ENCODE data around the gene OPCML. TPM values are rescaled to one million over a fixed set of nuclear protein-coding genes. Genes with fewer than 3 reads are reported as not detected.

OPCML gene
- total and polyA plus RNA-seq, 2 of the 13 experiments (the other 11 are each of a cell fraction or from before 2014, with no cell fraction given), result not detected

DNA sequence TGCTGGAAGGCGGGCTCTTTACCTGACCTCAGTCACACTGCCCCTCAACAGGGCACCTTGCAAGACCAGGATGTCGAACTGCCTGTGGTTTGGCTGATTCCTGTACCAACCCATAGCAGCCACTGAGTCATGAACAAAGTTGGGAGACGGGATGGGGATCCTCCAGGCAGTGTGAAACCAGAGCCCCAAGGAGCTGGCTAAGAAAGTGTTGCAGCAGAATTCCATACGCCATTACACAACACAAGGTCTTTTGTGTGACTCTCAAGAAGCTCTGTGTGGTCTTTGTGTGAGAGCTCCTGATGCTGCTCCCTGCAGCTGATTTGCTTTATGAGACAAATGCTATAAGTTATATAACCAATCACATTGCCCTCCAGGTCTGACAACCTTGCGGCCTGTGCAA is 617.7 kb downstream of the OPCML start (continued):
- TF ChIP-seq, protein P1, sequence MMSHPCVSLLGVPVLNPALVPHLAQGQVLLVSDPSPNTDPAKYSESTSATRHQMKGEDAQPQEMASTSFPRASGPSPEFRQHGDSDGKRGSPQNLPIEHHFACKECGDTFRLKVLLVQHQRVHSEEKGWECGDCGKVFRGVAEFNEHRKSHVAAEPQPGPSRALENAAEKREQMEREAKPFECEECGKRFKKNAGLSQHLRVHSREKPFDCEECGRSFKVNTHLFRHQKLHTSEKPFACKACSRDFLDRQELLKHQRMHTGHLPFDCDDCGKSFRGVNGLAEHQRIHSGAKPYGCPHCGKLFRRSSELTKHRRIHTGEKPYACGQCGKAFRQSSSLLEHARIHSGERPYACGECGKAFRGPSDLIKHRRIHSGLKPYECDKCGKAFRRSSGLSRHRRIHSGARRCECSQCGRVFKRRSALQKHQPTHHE (CRISPR knock-in tag; IDR thresholded peaks at IDR 0.05; ENCODE audit: borderline replicate concordance), result no peak
- TF ChIP-seq ZNF879 (CRISPR knock-in tag; IDR thresholded peaks at IDR 0.05) (no peak), MED13 (CRISPR knock-in tag; IDR thresholded peaks at IDR 0.05) (no peak), PLRG1 (conservative IDR thresholded peaks at IDR 0.05) (no peak), SUZ12 (IDR thresholded peaks at IDR 0.05; ENCODE audit: low read depth, low read length) (no peak)

GRCh38 chr11:132913886-132914285 is 618.4 kb downstream of the OPCML start:
- H4K20me1 ChIP-seq (ENCODE audit: insufficient read depth, low read length), result no peaks in the 10 kb centered on the region
- no peak overlapping the region for H3K27ac ChIP-seq (ENCODE audit: extremely low read length, insufficient read depth, low read length)
- TF ChIP-seq CBFB (CRISPR knock-in tag; IDR thresholded peaks at IDR 0.05), result no peak
- TF ChIP-seq, protein P2, sequence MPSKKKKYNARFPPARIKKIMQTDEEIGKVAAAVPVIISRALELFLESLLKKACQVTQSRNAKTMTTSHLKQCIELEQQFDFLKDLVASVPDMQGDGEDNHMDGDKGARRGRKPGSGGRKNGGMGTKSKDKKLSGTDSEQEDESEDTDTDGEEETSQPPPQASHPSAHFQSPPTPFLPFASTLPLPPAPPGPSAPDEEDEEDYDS (CRISPR knock-in tag; IDR thresholded peaks at IDR 0.05), result no peak
- no peak for TF ChIP-seq SNAI1 (CRISPR knock-in tag; IDR thresholded peaks at IDR 0.05; ENCODE audit: borderline replicate concordance)
- 26% methylated on average over 7 of the region's 7 CpGs for WGBS (ENCODE audit: low lambda C conversion rate)
- H3K79me2 ChIP-seq (ENCODE audit: insufficient read depth, low read length), result no peaks in the 10 kb centered on the region
- ChIA-PET POLR2A (no interaction called here), CTCF (ENCODE audit: low intra/inter-chr PET ratio, low total read pairs) (no interaction called here)
- no peak for DNase-seq (ENCODE audit: low spot score)
- no peaks in the 10 kb centered on the region for H3K9me3 ChIP-seq (ENCODE audit: low read length)
- H3K4me1 ChIP-seq (ENCODE audit: insufficient read depth, low read length), result no peaks in the 10 kb centered on the region
- no TSS peak for BruUV-seq (replicated peaks)
- no peak for ATAC-seq
- H3K27me3 ChIP-seq (ENCODE audit: control insufficient read depth in 1 of 2, insufficient read depth in 2 of 2, low read length in 2 of 2), result 0 out of 5 replicates have a peak, but pooled peaks cover 0 to 2% of the 10 kb centered on the region in 2 experiments
- H3K36me3 ChIP-seq (replicated peaks in 1 of 2; ENCODE audit: control insufficient read depth in 1 of 2, insufficient read depth in 2 of 2, low read length in 2 of 2), result no peaks in the 10 kb centered on the region
- no peak overlapping the region for H2AFZ ChIP-seq (ENCODE audit: low read length)
- no peak for FAIRE-seq
- H3K9ac ChIP-seq (ENCODE audit: insufficient read depth, low read depth, low read length), result no peak overlapping the region
- intact Hi-C loops (cut with micrococcal nuclease; ENCODE audit: unreplicated experiment), result no loop called here
- H3K4me2 ChIP-seq (ENCODE audit: low read depth, low read length), result no peak overlapping the region
- in situ Hi-C loops (cut with HindIII; ENCODE audit: extremely low pct_ligation_motif_present, low pct_unique_long_range_greater_than_20kb), result no loop called here
- H3K4me3 ChIP-seq (replicated peaks in 1 of 3; ENCODE audit: insufficient read depth in 1 of 3, low read depth in 2 of 3, low read length in 3 of 3), result no peak overlapping the region

All from HepG2 (cell line).